Tibial nerve (tissue), 3 donors: ENCODE measurements around the gene TNFRSF12A.

Source experiments
- CTCF ChIP-seq, 5 experiments: fragments of 200-600 bp in 3 of 5; fragments of 450-650 bp in 2 of 5; sonication (generic) in 3 of 5; IDR thresholded peaks; one replicate each; pipeline ENCODE4 v1.5.1; 2016 to 2019; ENCODE audit warnings: antibody characterized with exemption in 5 of 5, mild to moderate bottlenecking in 3 of 5, moderate library complexity in 2 of 5
- POLR2A ChIP-seq, 2 donors: fragments of 450-650 bp; IDR thresholded peaks; one replicate each; pipeline ENCODE4 v1.6.1; 2017; ENCODE audit warnings: antibody characterized with exemption in 2 of 2, mild to moderate bottlenecking in 2 of 2, moderate library complexity in 2 of 2

GRCh38 chr16:3012246-3012645 is 7.9 kb upstream of the TNFRSF12A start:
- no peak for TF ChIP-seq CTCF (IDR thresholded peaks at IDR 0.05)
- TF ChIP-seq POLR2A (IDR thresholded peaks at IDR 0.05) = no peak
